HG03558 (cell line): ENCODE measurements around the gene C1orf210.

Source experiments
- ATAC-seq: cut with Tn5 transposase; IDR thresholded peaks from one replicate; pipeline ENCODE4 v1.9.1; 2021; ENCODE audit warnings: moderate number of reproducible peaks; ENCODE audit not compliant: unreplicated experiment; ENCODE audit errors: extremely low read depth

Gene C1orf210

DNA sequence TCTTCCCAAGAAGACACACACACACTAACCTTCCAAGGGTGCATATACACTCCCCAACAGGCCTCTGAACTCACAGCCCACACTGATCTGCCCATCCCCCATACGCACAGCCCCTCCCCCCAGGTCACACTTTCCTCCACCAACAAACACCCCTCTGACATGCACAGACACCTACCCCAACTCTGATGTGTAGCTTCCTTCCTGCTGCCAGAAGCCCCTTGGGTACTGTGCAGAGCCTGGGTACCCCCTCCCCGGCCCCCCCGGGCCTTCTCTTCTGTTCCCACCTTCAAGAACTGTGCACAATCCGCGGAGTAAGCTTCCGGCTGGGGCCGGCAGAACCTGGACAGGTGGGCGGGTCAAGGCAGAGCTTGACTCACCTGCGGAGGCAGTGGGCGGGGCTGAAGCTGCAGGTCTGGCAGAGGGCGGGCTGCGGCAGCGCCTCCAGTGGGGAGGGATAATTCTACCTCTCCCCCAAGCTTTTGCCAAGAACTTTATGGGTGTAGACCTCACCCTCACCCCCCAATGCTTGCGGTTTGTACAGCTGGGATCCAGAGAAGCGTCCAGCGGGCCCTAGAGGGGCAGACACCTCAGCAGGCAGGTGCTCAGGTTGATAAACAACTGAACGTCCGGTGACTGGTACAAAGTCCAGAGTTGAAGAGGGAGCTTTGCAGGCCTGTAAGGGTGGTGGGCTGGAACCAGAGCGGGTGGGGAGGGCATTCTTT is at the start of gene C1orf210:
Gene C1orf210, minus strand, starts transcription at position 313 of the 722 bp plus-strand sequence. CDS start 2,311 bp downstream, outside the sequence.
- ATAC-seq = no peak

DNA sequence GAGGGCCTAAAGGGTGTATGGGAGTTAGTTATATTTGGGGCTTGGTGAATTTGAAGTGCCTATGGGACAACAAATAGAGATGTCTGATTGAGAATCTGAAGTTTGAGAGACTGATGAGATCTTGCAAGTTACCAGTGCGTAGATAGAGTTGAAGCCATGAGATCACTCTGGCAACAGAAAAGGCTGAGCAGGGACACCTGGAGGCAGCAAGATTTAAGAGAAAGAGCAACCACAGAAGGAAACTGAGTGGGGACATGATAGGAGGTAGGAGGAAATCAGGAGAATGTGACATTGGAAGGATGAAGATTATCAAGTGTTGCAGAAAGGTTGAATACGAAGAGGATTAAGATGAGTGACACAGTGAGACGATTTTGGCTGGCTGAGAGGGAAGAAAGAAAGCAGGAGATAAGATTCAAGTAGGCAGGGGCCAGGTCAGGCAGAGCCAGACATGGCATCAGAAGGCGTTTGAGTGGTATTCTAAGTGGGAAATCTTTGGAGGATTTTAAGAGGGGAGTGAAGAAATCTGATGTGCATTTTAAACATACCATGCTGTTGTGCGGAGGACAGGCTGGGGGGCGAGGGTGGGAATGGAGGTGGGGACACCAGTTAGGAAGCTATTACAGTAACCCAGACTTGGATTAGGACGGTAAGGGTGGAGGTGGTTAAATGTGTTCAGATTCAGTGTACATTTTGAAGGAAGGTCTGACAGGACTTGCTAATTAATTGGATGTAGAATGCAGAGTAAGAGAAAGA is 49.2 kb upstream of the C1orf210 start:
- no peak for ATAC-seq

DNA sequence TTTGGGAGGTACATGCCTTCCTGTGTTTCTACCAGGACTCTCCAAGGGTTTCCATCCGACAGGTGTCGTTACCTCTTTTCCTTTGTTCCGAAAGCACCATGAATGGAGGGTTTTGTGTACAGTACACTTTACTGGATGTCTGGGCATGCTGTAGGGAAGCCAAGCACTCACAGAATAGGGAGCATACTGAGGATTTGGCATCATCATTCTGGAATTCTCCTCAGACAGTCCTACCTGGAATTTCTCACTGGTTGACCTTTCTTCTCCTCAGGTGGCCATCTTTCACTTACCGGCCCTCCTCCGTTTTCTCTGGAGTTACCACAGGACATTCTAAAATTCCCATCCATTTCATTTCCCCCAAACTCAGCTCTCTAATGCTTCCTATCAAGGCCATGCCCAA is 46.3 kb upstream of the C1orf210 start:
- ATAC-seq = no peak

DNA sequence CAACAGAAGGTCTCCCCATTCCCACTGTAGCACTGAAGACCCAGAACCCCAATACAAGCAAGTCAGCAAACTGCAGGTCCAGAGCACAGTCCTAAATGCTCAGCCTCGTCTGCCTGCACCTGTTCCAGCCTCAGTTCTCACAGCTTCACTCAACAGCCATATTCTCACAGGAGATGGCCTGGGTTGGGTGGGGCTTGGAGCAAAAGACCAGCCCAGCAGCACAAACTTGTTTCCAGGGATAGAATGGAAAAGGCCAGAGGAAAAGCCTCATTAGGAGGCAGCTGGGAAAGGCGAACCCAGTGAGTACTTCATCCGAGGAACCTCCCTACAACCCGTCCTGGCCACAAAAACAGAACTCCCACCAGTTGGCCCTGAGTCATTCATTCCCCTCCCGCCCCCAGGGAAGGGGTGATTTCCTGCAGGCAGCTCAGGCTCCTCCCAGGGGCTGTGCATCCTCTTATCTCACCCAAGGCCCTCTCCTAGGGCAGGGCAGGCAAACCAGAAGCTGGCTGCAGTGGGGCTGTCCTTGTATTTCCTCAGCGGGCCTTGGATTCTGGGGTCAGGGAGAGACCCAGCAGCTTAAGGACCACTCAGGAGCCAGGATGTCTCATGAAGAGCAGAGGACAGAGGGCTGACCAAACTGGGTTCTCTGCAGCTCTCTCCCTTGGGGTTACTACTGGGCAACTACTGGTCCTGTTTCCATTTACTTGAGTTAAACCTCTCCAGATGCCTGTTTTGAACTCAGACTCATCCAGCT is 44.8 kb upstream of the C1orf210 start:
- ATAC-seq = no peak

DNA sequence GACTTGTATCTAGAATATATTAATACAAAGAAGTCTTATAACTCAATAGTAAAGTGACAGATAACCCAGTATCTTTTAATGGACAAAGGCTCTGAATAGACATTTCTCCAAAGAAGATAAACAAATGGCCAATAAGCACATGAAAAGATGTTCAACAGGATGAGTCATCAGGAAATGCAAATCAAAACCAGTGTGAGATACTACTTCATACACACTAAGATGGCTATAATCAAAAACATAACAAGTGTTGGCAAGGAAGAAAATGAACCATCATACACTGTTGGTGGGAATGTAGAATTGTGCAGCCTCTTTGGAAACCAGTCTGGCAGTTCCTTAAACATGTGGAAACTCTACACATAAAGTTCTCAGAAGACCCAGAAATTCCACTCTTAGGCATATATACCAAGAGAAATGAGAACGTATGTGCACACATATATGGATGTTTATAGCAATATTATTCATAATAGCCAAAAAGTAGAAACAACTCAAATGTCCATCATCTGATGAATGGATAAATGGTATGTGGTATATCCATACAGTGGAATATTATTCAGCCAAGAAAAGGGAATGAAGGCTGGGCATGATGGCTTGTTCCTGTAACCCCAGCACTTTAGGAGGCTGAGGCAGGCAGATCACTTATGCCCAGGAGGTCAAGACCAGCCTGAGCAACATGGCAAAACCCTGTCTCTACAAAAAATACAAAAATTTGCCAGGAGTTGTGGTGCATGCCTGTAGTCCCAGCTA is 42.3 kb upstream of the C1orf210 start:
- ATAC-seq = no peak

DNA sequence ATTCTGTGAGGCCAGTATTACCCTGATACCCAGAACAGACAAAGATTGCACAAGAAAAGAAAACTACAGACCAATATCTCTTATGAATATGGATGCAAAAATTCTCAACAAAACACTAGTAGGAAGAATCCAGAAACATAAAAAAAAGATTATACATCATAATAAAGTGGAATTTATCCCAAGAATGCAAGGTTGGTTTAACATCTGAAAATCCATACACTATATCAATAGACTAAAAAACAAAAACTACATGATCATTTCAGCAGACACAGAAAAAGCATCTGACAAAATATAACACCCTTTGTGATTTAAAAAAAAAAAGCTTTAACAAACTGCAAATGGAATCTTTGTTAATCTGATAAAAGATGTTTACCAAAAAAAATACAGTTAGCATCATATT is 40.0 kb upstream of the C1orf210 start:
- no peak for ATAC-seq

DNA sequence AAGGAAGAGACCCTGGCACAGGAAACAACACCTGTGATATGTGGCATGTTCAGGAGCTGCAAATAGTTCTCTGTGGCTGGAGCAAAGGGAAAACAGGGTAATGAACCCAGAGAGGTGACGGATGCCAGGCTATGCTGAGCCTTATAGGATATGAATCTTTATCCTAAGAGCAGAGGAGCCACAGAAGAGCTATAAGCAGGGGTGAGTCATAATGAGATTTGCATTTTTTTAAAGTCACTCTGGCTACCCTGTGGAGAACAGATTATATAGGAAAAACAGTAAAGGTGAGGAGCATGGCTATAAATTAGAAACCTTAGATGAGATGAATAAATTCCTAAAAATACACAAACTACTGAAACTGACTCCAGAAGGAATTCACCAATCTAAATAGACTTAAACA is 39.4 kb upstream of the C1orf210 start:
- no peak for ATAC-seq

DNA sequence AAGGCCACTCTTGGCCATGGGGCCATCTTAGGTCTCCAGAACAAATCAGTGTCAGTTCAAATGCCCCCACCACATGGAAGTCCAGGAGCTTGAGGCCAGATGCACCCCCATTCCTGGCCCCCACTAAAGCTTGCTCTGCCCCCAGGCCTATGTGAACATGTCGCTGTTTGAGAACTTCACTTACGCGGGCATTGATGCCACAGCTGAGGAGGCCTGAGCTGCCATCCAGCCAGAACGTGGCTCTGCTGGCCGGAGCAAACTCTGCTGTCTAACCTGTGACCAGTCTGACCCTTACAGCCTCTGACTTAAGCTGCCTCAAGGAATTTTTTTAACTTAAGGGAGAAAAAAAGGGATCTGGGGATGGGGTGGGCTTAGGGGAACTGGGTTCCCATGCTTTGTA is 37.1 kb upstream of the C1orf210 start:
- no peak for ATAC-seq

DNA sequence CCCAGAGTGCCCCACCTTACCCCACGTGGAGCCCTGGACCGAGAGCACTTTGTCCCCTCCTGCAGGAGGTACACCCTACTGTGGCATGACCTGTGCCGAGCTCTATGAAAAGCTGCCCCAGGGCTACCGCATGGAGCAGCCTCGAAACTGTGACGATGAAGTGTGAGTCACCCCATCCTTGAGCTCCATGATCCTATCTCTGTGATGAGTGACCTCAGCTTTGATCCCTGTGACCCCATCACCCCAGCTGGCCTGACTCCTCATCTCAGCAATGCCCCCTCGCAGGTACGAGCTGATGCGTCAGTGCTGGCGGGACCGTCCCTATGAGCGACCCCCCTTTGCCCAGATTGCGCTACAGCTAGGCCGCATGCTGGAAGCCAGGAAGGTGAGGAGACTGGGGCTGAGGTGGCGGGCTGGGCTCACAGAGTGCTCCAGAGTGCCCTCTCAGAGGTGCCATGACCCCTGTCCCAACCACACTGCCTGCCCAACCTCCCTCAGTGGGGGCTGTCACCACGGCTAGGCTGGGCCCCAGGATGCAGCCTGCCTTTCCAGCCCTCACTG is 36.0 kb upstream of the C1orf210 start:
- no peak for ATAC-seq

DNA sequence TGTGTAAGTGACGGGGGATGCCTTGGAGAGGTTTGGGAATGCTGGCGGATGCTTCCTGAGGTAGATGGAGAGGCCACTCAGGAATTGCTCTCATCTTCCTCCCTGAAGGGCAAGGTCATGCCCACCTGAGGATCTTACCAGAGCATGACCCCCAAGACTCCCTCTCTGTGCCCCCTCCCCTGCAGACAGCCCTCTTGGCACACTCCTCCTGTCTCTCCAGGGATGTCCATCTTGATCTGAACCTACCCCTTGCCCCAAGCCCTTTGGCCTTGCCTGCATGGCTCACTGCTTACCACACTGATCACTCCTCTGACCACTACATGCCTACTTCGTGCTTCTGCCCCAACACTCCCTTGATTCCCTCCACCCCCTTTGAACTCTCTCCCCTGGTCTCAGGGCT is 34.4 kb upstream of the C1orf210 start:
- no peak for ATAC-seq

DNA sequence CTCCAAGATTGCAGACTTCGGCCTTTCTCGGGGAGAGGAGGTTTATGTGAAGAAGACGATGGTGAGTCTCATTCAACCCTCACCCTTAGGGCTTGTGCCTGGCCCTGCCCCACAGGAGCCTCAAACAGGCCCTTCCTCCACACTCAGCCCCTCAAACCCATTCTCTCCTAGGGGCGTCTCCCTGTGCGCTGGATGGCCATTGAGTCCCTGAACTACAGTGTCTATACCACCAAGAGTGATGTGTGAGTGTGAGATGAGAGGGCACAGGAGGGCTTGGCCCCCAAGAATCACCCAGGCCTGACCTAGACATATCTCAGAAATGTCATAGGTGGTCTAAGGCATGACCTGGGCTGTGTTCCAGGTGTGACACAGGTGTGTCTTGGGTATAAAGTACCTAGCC is 33.9 kb upstream of the C1orf210 start:
- no peak for ATAC-seq

DNA sequence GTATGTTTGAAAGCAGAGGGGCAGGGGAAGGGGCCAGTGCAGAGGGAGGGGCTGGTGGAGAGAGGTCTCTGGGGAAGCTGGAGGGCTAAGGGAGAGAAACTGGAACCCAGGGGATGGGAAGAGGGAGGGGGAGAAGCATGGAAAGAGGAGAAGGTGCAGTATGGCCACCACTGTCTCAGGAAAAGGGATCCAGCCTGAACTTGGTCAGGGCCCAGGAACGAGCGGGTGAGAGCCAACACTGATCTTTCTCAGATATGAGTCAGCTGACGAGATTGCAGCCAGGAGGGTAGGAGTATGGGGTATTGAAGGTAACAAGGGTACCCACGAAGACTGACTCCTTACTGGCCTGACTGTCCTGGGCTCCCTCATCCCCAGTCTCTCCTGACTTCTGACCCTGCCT is 33.5 kb upstream of the C1orf210 start:
- no peak for ATAC-seq

DNA sequence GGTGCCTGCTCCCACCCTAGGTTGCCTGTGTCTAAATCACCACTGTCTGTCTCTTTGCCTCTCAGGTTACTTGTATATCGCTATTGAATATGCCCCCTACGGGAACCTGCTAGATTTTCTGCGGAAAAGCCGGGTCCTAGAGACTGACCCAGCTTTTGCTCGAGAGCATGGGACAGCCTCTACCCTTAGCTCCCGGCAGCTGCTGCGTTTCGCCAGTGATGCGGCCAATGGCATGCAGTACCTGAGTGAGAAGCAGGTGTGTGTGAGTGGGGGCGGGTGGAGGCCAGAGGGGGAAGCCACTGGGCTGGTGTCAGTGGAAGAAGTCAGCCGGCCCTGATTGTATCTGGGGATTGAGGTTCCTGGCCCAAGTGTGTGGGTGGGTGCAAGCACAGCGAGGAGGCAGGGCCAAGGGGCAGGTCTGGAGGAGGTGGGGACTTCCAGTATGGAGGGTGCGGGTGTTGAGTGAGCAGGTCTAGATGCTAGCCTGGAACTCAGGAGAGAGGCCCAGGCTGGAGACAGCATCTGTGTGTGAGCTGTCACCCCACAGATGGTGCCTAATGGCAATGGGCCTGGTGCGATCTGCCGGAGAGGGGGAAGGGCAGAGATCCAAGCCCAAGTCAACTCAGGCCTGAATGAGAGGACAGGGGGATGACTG is 32.6 kb upstream of the C1orf210 start:
- no peak for ATAC-seq

DNA sequence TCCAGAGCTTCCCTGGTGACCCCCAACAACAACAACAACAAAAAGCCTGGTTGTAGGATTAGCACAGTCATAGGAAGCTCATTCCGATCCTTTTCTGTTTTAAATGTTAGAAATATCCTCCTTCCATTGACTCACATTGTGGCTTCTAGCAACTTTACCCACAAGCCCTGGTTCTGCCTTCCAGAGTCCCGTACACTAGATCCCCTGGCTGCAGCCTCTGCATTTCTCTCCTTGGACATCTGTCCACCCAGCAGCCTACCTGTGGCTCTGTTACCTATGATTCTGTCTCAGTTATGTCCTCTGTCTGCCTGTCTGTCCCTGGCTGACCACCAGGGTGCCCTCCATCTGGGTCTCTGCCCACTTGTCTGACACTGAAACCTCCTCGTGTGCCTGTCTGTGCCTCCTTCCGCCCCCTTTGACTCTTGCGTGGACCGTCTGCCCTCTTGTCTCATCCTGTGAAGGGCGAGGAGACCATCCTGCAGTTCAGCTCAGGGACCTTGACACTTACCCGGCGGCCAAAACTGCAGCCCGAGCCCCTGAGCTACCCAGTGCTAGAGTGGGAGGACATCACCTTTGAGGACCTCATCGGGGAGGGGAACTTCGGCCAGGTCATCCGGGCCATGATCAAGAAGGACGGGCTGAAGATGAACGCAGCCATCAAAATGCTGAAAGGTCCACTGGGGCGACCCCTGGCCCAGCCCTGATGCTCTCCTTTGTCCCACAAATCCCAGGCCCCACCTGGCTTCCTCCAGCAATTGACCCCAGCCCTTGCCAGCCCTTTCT is 31.5 kb upstream of the C1orf210 start:
- ATAC-seq = no peak

DNA sequence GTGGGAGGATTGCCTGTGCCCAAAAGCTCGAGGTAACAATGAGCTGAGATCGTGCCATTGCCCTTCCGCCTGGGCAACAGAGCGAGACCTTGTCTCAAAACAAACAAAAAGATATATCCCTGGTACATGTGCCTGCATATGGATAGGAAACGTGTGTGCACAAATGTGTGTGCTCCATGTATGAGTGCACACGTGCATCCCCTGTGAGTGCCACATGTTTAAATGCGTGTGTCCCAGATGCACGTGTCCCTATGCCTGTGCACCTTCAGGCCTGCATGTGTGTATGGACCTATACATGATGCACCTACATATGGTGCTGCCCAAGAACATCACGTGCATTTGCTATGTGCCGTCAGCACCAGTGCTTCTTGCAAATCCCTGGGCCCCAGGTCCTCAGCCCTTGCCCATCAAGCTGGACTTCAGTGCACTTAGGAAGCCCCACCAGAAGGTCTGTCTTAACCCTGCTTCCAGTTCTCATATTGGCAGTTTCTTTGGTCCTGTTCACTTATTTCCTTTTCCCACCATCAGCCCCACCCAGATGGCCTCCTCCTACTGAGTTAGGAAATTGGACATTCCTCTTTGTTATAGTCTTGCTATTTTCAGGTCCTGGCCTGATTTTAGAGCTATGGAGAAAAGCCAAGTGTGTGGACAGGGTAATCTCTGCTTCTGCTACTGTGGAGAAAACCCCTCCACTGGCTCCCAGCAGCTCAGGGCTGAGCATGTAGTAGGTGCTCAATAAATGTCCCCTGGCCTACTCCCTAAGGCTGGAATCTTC is 30.8 kb upstream of the C1orf210 start:
- ATAC-seq = no peak

DNA sequence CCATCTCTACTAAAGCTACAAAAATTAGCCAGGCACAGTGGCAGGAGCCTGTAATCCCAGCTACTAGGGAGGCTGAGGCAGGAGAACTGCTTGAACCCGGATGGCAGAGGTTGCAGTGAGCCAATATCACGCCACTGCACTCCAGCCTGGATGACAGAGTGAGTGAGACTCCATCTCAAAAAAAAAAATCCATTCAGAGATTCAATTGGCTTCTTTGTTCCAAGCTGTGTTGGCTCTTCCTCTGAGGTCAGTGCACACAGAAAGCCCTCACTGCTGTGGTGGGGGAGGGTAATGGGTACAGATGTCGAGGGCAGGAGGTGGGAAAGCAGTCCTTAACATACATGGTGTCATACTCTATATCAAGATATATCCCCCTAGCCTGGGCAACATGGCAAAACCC is 30.1 kb upstream of the C1orf210 start:
- ATAC-seq = no peak

DNA sequence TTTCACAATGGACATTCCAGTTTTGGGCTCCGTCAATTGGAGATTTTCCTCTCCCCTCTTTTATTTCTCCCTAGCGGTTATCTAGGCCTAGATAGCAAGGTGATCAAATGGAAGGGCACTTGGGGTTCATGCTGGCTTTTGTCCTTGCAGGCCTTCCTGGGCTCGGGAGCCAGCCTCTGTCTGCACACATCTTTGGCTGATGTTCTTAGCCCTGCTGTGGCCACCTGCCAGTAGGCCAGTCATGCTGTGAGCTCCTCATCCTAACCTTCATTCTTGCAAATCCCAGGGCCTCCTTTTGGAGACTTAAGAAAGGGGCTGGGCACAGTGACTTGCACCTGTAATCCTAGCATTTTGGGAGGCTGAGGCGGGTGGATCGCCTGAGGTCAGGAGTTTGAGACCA is 28.9 kb upstream of the C1orf210 start:
- no peak for ATAC-seq

DNA sequence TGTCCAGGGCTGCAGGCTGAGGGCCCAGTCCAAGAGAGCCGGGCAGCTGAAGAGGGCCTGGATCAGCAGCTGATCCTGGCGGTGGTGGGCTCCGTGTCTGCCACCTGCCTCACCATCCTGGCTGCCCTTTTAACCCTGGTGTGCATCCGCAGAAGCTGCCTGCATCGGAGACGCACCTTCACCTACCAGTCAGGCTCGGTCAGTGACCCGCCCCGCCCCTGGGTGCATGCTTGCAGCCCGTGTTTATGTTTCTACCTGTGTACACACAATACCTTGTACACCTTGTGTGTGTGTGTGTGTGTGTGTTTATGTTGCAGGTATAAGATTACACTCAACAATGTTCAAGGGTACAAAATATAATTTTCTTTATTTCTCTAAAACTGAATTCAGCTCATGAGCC is 28.4 kb upstream of the C1orf210 start:
- no peak for ATAC-seq
